Measurements from ENCODE around the gene RBFOX2.

The RBFOX2 gene

DNA sequence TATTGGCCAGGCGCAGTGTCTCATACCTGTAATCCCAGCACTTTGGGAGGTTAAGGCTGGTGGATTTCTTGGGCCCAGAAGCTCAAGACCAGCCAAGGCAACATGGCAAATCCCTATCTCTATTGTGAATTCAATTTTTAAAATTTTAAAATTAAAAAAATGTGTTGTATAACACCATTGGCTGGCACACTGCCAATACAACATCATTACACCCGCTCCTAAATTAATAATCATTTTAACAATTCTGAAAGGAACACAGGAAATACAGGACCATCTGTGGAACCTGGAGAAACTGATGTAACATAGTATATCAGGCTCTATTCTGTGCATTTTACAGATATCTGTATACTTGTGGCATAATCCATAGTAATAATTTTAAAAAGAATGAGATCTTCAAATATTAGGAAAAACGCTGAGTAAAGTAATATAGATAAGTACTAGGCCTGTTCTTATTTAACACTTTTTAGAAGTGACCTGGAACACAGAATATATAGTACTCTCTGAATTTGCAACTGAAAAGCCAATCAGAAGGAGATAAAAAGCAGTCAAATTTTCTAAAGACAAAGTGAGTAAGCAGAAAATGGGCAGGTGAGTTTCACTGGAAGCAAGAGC is 186.6 kb downstream of the RBFOX2 start:
- no peak for TF ChIP-seq EZH2 (IDR thresholded peaks at IDR 0.05)
- no peak for TF ChIP-seq POLR2AphosphoS5 (IDR thresholded peaks at IDR 0.05; ENCODE audit: borderline replicate concordance, low read depth, low read length)
- TF ChIP-seq FOXP2 (optimal IDR thresholded peaks at IDR 0.05; ENCODE audit: control extremely low read depth, extremely low read length, insufficient read depth) = no peak
- Histone ChIP-seq H3K36me3 (ENCODE audit: insufficient read depth, low read length) (no peaks in the 10 kb centered on the region), H3K27ac (peak overlapping the region; percentile 83), H3K4me3 (peak overlapping the region; percentile 45), H3K9me3 (ENCODE audit: low read depth, low read length) (no peaks in the 10 kb centered on the region), H3K9ac (ENCODE audit: insufficient read length) (peak overlapping the region; percentile 52)
- no peak for DNase-seq (ENCODE audit: low read depth, low spot score)

DNA sequence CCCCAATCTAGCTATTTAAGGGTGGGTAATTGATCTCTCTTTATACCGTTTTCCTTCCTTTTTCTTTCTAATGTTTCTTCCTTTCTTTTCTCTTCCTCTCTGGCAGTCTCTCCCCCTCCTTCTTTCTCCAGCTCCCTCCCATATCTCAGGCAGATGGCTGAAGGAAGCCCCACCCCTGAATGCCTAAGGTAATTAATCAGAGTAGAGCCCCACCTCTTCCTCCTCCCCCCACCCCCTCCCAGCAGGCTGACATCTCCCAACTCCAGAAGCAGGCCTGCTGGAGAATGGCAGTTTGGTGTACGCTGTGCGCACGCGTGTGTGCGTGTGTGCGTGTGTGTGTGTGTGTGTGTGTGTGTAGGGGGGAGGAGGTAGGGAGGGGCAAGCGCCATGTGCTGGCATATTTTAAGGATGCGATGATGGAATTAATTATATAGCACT is 188.3 kb downstream of the RBFOX2 start:
- TF ChIP-seq POLR2AphosphoS5 (IDR thresholded peaks at IDR 0.05; ENCODE audit: borderline replicate concordance, low read depth, low read length) (peak; percentile 44; the same call in 1 of the 2 replicates), FOXP2 (optimal IDR thresholded peaks at IDR 0.05; ENCODE audit: control extremely low read depth, extremely low read length, insufficient read depth) (peak; percentile 83), EZH2 (IDR thresholded peaks at IDR 0.05) (no peak)
- H3K9ac ChIP-seq (ENCODE audit: insufficient read length) = peak overlapping the region; percentile 74
- H3K36me3 ChIP-seq (ENCODE audit: insufficient read depth, low read length) = no peaks in the 10 kb centered on the region
- peak overlapping the region; percentile 52 for H3K27ac ChIP-seq
- no peaks in the 10 kb centered on the region for H3K9me3 ChIP-seq (ENCODE audit: low read depth, low read length)
- H3K4me3 ChIP-seq = peak overlapping the region; percentile 84
- peak; percentile 95 for DNase-seq (ENCODE audit: low read depth, low spot score)

DNA sequence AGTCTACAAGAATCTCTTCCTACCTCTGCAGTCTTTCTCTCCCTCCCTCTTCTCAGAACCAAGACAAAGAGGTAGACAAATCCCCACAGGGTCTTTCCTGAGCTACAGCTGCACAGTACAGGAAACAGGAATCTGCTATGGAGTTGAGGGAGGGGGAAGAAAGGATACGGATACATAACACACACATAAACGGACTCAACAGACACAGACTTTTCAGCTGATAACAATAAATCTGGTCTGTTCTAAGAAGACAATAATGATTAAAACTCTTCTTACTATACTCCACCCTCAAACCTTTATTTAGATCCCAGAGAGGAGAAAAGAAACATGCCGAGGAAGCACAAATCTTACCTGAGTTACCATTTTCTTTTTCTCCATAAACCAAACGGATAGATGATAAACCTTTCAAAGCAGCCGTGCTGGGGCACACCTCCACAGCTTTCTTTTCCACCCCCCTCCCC is 188.8 kb downstream of the RBFOX2 start:
- TF ChIP-seq FOXP2 (optimal IDR thresholded peaks at IDR 0.05; ENCODE audit: control extremely low read depth, extremely low read length, insufficient read depth) = no peak
- no peak for TF ChIP-seq POLR2AphosphoS5 (IDR thresholded peaks at IDR 0.05; ENCODE audit: borderline replicate concordance, low read depth, low read length)
- no peak for TF ChIP-seq EZH2 (IDR thresholded peaks at IDR 0.05)
- H3K9me3 ChIP-seq (ENCODE audit: low read depth, low read length) = no peaks in the 10 kb centered on the region
- DNase-seq (ENCODE audit: low read depth, low spot score) = no peak
- peak overlapping the region; percentile 52 for H3K27ac ChIP-seq
- H3K4me3 ChIP-seq = peak overlapping the region; percentile 84
- H3K36me3 ChIP-seq (ENCODE audit: insufficient read depth, low read length) = no peaks in the 10 kb centered on the region
- peak overlapping the region; percentile 74 for H3K9ac ChIP-seq (ENCODE audit: insufficient read length)

DNA sequence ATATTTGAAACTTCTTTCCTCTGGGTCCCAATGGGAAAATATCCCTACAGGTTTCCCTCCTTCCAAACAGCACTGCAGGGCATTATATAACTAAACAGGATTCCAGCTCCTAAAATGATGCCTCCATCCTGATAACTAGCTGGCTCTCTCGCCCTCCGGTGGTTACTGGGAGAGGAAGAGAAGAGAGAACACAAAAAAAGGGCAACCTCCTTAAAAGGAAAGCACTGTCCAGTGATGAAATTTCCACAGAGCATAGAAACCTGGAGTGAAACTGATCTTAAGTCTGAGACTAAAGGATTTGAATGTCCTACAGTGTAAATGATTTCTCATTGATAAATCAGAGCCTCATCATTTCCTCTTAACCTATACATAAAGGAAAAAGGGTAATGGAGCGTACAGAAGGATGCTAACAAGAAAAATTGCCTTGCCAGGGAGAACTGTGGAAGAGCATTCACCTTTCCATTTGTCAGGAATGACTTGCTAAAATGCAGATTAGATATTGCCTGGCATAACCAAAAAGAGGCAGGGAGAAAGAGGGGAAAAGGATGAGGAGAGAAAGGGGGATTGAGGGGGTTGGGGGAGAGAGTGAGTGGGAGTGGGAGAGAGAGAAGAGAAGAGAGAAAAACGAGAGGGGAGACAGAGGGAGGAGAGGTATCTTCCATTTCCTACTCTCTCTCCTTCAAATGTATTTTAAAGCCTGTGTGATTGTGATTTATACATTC is 189.6 kb downstream of the RBFOX2 start:
- no peak for DNase-seq (ENCODE audit: low read depth, low spot score)

DNA sequence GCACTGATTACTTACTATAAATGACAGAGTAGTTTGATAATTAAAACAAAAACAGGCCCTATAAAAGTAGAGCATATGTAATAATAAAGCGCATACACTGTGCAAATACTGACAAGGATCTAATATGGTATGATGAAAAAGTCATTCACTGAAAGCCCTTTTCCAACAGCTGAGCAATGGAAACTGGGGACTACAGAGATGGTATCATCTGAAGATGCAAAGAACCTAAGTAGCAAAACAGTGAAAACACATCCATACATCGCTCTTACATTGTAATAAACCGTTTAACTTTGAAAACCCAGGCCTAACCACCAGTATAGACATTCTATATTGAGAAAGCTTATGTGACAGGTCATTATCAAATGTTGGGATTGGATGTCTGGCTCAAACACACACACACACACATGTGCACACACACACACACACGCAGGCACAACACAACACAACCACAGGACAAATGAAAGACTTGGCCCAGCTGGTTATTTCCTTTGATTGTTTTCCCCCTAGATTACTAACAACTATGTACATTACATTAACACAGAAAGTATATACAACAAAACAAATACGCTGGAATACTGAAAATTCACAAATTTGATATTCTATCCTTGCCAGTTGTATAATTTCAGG is 191.4 kb downstream of the RBFOX2 start:
- Histone ChIP-seq H3K9ac (ENCODE audit: insufficient read length) (peak overlapping the region; percentile 80), H3K36me3 (ENCODE audit: insufficient read depth, low read length) (peaks cover 10% of the 10 kb centered on the region), H3K27ac (peak overlapping the region; percentile 91), H3K4me3 (peak overlapping the region; percentile 81), H3K9me3 (ENCODE audit: low read depth, low read length) (no peaks in the 10 kb centered on the region)
- no peak for TF ChIP-seq POLR2AphosphoS5 (IDR thresholded peaks at IDR 0.05; ENCODE audit: borderline replicate concordance, low read depth, low read length)
- TF ChIP-seq EZH2 (IDR thresholded peaks at IDR 0.05) = no peak
- no peak for TF ChIP-seq FOXP2 (optimal IDR thresholded peaks at IDR 0.05; ENCODE audit: control extremely low read depth, extremely low read length, insufficient read depth)
- no peak for DNase-seq (ENCODE audit: low read depth, low spot score)

More for the DNA sequence above, 189.6 kb downstream of the RBFOX2 start:
- no peaks in the 10 kb centered on the region for H3K36me3 ChIP-seq (ENCODE audit: insufficient read depth, low read length)
- TF ChIP-seq EZH2 (IDR thresholded peaks at IDR 0.05) (no peak), POLR2AphosphoS5 (IDR thresholded peaks at IDR 0.05; ENCODE audit: borderline replicate concordance, low read depth, low read length) (no peak), FOXP2 (optimal IDR thresholded peaks at IDR 0.05; ENCODE audit: control extremely low read depth, extremely low read length, insufficient read depth) (no peak)
- peak overlapping the region; percentile 52 for H3K27ac ChIP-seq
- H3K9me3 ChIP-seq (ENCODE audit: low read depth, low read length) = no peaks in the 10 kb centered on the region
- peak overlapping the region; percentile 84 for H3K4me3 ChIP-seq
- H3K9ac ChIP-seq (ENCODE audit: insufficient read length) = peak overlapping the region; percentile 74

DNA sequence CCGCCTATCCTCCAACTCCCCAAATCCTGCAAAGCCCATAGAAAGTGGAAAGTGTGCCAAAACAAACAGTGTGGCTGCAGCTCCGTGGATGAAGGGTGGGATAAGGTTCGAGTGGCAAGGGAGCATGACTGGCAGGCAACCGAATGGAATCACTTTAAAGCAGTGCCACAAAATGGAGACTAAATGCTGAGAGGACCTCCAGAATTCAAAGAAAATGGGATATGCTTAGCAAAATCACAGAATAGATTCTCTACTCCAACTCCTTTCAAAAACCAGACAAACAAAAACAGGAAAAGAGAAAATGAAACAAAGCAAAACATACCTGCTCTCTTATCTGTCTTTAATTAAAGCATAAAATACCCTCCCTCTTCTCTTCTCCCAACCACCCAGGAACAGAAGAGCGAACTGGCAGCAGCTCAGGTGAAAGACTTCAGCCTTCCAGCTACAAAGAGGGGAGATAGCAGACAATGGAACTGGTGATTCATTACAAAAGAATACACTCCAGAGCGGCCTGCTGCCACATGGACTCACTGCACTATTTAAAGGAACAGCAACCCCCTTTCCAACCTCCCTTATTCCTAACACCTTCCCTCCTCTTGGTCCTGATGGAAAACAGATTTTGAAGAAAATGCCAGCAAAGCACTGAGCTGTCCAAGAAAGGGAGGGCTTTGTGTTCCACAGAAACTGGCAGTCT is 192.5 kb downstream of the RBFOX2 start:
- no peak for DNase-seq (ENCODE audit: low read depth, low spot score)
- Histone ChIP-seq H3K36me3 (ENCODE audit: insufficient read depth, low read length) (peaks cover 18% of the 10 kb centered on the region), H3K9ac (ENCODE audit: insufficient read length) (peak overlapping the region; percentile 80), H3K9me3 (ENCODE audit: low read depth, low read length) (no peaks in the 10 kb centered on the region), H3K4me3 (peak overlapping the region; percentile 81), H3K27ac (peak overlapping the region; percentile 91)
- TF ChIP-seq EZH2 (IDR thresholded peaks at IDR 0.05) (no peak), POLR2AphosphoS5 (IDR thresholded peaks at IDR 0.05; ENCODE audit: borderline replicate concordance, low read depth, low read length) (no peak), FOXP2 (optimal IDR thresholded peaks at IDR 0.05; ENCODE audit: control extremely low read depth, extremely low read length, insufficient read depth) (no peak)

GRCh38 chr22:35835267-35835997 is 193.2 kb downstream of the RBFOX2 start:
- peak overlapping the region; percentile 91 for H3K27ac ChIP-seq
- peak overlapping the region; percentile 81 for H3K4me3 ChIP-seq
- H3K36me3 ChIP-seq (ENCODE audit: insufficient read depth, low read length) = peaks cover 19% of the 10 kb centered on the region
- H3K9ac ChIP-seq (ENCODE audit: insufficient read length) = peak overlapping the region; percentile 80
- H3K9me3 ChIP-seq (ENCODE audit: low read depth, low read length) = no peaks in the 10 kb centered on the region
- TF ChIP-seq POLR2AphosphoS5 (IDR thresholded peaks at IDR 0.05; ENCODE audit: borderline replicate concordance, low read depth, low read length) (no peak), EZH2 (IDR thresholded peaks at IDR 0.05) (no peak), FOXP2 (optimal IDR thresholded peaks at IDR 0.05; ENCODE audit: control extremely low read depth, extremely low read length, insufficient read depth) (no peak)
- DNase-seq (ENCODE audit: low read depth, low spot score) = no peak

Measured in SK-N-MC (cell line).